ENCODE data around the gene CNDP1.

GRCh38 chr18:74604361-74604760, 70.1 kb downstream of the CNDP1 start:
- no peak for TF ChIP-seq CTCF (IDR thresholded peaks at IDR 0.05; ENCODE audit: borderline replicate concordance, extremely low read depth, low read length, poor library complexity, severe bottlenecking)
- TF ChIP-seq EZH2 (IDR thresholded peaks at IDR 0.05; ENCODE audit: borderline replicate concordance, low read depth, low read length, severe bottlenecking), result no peak
